ENCODE measurements around the gene FHL1.
"Not testable (repeated sequence)": the region's sequence is repeated elsewhere in the genome, so short reads cannot be mapped to it uniquely, and the experiment has no call there.

- TF ChIP-seq, protein P1, sequence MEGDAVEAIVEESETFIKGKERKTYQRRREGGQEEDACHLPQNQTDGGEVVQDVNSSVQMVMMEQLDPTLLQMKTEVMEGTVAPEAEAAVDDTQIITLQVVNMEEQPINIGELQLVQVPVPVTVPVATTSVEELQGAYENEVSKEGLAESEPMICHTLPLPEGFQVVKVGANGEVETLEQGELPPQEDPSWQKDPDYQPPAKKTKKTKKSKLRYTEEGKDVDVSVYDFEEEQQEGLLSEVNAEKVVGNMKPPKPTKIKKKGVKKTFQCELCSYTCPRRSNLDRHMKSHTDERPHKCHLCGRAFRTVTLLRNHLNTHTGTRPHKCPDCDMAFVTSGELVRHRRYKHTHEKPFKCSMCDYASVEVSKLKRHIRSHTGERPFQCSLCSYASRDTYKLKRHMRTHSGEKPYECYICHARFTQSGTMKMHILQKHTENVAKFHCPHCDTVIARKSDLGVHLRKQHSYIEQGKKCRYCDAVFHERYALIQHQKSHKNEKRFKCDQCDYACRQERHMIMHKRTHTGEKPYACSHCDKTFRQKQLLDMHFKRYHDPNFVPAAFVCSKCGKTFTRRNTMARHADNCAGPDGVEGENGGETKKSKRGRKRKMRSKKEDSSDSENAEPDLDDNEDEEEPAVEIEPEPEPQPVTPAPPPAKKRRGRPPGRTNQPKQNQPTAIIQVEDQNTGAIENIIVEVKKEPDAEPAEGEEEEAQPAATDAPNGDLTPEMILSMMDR (conservative IDR thresholded peaks at IDR 0.05; ENCODE audit: low read depth, low read length) = not testable (repeated sequence)
- TF ChIP-seq BHLHE40 (IDR thresholded peaks at IDR 0.05; ENCODE audit: low read depth, low read length) = not testable (repeated sequence)
Measured at GRCh38 chrX:136167989-136168388, 20.7 kb downstream of the FHL1 start.
